Dendritic cell treated with granulocyte-macrophage colony-stimulating factor and Interleukin-4, amounts not matched to agents 40 ng/mL and 50 ng/mL, for 4 days (primary cell): Measurements from ENCODE around the gene SPATA25.

Experiments used
- H3K27ac Mint-ChIP-seq: one replicate; pipeline ENCODE4 v1.8.0; 2022; ENCODE audit warnings: mild to moderate bottlenecking, mixed read lengths
- H3K27me3 Mint-ChIP-seq: one replicate; pipeline ENCODE4 v1.8.0; 2022; ENCODE audit warnings: mild to moderate bottlenecking, mixed read lengths
- H3K36me3 Mint-ChIP-seq: one replicate; pipeline ENCODE4 v1.8.0; 2022; ENCODE audit warnings: low read depth, mixed read lengths
- H3K4me1 Mint-ChIP-seq: one replicate; pipeline ENCODE4 v1.8.0; 2022; ENCODE audit warnings: low read depth, mixed read lengths
- H3K4me3 Mint-ChIP-seq: one replicate; pipeline ENCODE4 v1.8.0; 2022; ENCODE audit warnings: mild to moderate bottlenecking, moderate library complexity, mixed read lengths
- H3K9me3 Mint-ChIP-seq: one replicate; pipeline ENCODE4 v1.8.0; 2022; ENCODE audit warnings: mixed read lengths
- intact Hi-C: fragments of 100-400 bp; cut with micrococcal nuclease; formaldehyde crosslinking; loops from one replicate; pipeline ENCODE4 v1.15.0; 2022

Gene SPATA25

DNA sequence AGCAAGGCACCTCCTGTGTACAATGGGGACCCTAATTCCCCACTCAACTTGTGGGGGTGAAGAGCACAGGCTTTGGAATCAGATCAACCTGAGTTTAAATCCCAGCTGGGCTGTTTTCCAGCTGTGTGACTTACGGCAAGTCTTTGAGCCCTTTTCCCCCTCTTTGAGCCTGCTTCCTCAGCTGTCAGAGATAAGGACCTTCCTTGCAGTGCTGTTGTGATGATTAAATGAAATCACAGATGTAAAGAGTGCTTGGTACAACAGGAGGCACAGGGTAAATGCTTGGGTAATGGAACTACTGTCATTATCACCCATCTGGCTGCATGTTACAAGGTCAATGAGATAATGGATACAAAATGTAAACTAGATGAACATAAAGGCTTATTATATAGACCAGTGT lies 50.6 kb downstream of the SPATA25 start:
- Mint-ChIP-seq H3K4me1 (peaks cover 46% of the 10 kb centered on the region), H3K4me3 (no peak overlapping the region), H3K36me3 (peaks cover 26% of the 10 kb centered on the region), H3K9me3 (no peaks in the 10 kb centered on the region), H3K27me3 (peaks cover 1% of the 10 kb centered on the region), H3K27ac (no peak overlapping the region)
- intact Hi-C loops, result no loop called here
